Cerebellar nuclear complex (tissue), 1 donor: ENCODE results near the gene NLRP12.
A peak's percentile ranks its signal among the peaks of the same experiment; 100 is the strongest.
"Not testable (repeated sequence)": the region's sequence is repeated elsewhere in the genome, so short reads cannot be mapped to it uniquely, and the experiment has no call there.

Experiments used
- DNase-seq, 2 experiments: peaks; one replicate each; lab custom pipeline; 2025; lab: John Stamatoyannopoulos, UW

The NLRP12 gene

GRCh38 chr19:53775524-53775923, 48.6 kb downstream of the NLRP12 start:
- DNase-seq: no peak

GRCh38 chr19:53774491-53774890, 49.6 kb downstream of the NLRP12 start:
- DNase-seq: not testable (repeated sequence)

- no peak for DNase-seq
These were observed 50.1 kb downstream of the NLRP12 start for GRCh38 chr19:53773999-53774398.

GRCh38 chr19:53772943-53773342, 51.2 kb downstream of the NLRP12 start:
- peak in 1 of 2 experiments; percentile 11 for DNase-seq

GRCh38 chr19:53771144-53771543, 53.0 kb downstream of the NLRP12 start:
- no peak for DNase-seq

- not testable (repeated sequence) for DNase-seq
These were observed 54.3 kb downstream of the NLRP12 start for GRCh38 chr19:53769696-53770309.

GRCh38 chr19:53768401-53768800, 55.7 kb downstream of the NLRP12 start:
- no peak for DNase-seq

GRCh38 chr19:53758991-53759390, 65.1 kb downstream of the NLRP12 start:
- DNase-seq: not testable (repeated sequence)
